Transverse colon (tissue), 4 donors: ENCODE measurements around the gene AHDC1.

Experiments
- CTCF ChIP-seq, 5 experiments: fragments of 200-600 bp in 3 of 5; fragments of 450-650 bp in 2 of 5; sonication (generic) in 3 of 5; IDR thresholded peaks; 1 replicate in 2 of 5; 2 replicates in 3 of 5; pipeline ENCODE4 v1.5.1; 2016 to 2017; ENCODE audit warnings: antibody characterized with exemption in 5 of 5, inconsistent platforms in 3 of 5, mild to moderate bottlenecking in 2 of 5, moderate library complexity in 1 of 5
- EP300 ChIP-seq: sonication (generic); formaldehyde crosslinking; IDR thresholded peaks from one replicate; pipeline ENCODE4 v1.6.1; 2017; ENCODE audit warnings: antibody characterized with exemption, low read depth
- POLR2A ChIP-seq: fragments of 450-650 bp; IDR thresholded peaks from one replicate; pipeline ENCODE4 v1.6.1; 2016; ENCODE audit warnings: antibody characterized with exemption, mild to moderate bottlenecking, moderate library complexity
- POLR2AphosphoS5 ChIP-seq, 3 donors: sonication (generic); formaldehyde crosslinking; IDR thresholded peaks; one replicate each; pipeline ENCODE4 v1.6.1; 2016; ENCODE audit warnings: antibody characterized with exemption in 3 of 3

- no peak for TF ChIP-seq POLR2AphosphoS5 (IDR thresholded peaks at IDR 0.05)
- no peak for TF ChIP-seq POLR2A
- TF ChIP-seq CTCF (IDR thresholded peaks at IDR 0.05), result no peak
- no peak for TF ChIP-seq EP300
Observed at GRCh38 chr1:27503033-27503432, 100.9 kb downstream of the AHDC1 start.
